ENCODE data around the gene BSG. TPM values are rescaled to one million over a fixed set of nuclear protein-coding genes. Genes with fewer than 3 reads are reported as not detected.

The BSG gene
- total and polyA plus RNA-seq, 9 of the 15 experiments (the other 6 are each of a cell fraction or from before 2014, with no cell fraction given): 4.6 to 495 (median 187) TPM

DNA sequence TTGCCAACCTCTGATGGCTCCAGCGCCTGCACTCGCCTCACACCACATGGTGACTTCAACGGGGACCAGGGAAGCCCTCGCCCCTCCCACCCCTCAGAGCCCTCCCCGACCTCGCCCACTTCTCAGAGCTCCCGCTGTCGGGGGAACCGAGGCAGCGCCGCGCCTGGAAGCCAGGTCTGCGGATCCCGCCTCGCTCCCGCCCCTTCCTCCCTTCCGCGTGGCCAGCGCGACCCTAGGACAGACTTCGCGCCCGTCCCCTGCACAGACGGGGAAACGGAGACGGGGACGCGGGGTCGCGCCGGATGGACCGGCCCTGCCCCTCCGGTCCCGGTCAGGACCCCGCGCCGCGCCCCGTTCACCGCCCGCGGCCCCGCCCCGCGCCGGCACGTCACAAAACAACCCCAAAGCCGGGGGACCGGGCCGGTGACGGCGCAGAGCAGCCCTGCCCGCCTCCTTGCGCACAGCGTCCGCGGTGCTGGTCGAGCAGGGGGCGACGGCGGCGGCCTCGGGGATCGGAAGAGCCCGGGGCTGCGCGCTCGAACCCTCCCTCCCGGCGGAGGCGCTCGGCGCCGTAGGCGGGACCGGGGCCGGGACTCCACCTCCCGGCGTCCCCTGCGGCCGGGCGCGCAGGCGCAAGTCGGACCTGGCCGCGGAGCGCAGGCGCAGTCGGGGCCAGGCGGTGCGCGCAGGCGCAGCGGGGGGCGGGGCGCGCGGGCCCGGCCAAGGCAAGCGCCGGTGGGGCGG, 41.2 kb upstream of the BSG start (continued):
- TF ChIP-seq YY1 (IDR thresholded peaks at IDR 0.05; ENCODE audit: borderline replicate concordance in 1 of 3, control insufficient read depth in 1 of 3, extremely low read depth in 1 of 3, insufficient read depth in 3 of 3, insufficient read length in 1 of 3, insufficient replicate concordance in 2 of 3, low read depth in 1 of 3, low read length in 2 of 3) (peak in 1 of 3 experiments; percentile 28), CAMTA2 (CRISPR knock-in tag; conservative IDR thresholded peaks at IDR 0.05) (0 out of 2 replicates have a peak, but pooled peaks have one; percentile 57), XRCC4 (IDR thresholded peaks at IDR 0.05; ENCODE audit: extremely low read depth, insufficient read depth, insufficient read length) (no peak), SLC30A9 (CRISPR knock-in tag; IDR thresholded peaks at IDR 0.05) (0 out of 2 replicates have a peak, but pooled peaks have one; percentile 35), MTA1 (IDR thresholded peaks at IDR 0.05; ENCODE audit: borderline replicate concordance) (no peak), SP1 (CRISPR knock-in tag; IDR thresholded peaks at IDR 0.05) (peak; percentile 39; the same call in 1 of the 2 replicates), RB1 (IDR thresholded peaks at IDR 0.05; ENCODE audit: low read depth) (no peak; the same call in 1 of the 2 replicates), ARID1B (IDR thresholded peaks at IDR 0.05) (no peak), KLF10 (CRISPR knock-in tag; IDR thresholded peaks at IDR 0.05) (no peak), ELF2 (CRISPR knock-in tag; IDR thresholded peaks at IDR 0.05) (0 out of 2 replicates have a peak, but pooled peaks have one; percentile 31), RAD21 (CRISPR knock-in tag; conservative IDR thresholded peaks at IDR 0.05 in 1 of 2, IDR thresholded peaks at IDR 0.05 in 1 of 2) (no peak), ZNF175 (CRISPR knock-in tag; IDR thresholded peaks at IDR 0.05; ENCODE audit: low read depth) (no peak), ZNF696 (CRISPR knock-in tag; conservative IDR thresholded peaks at IDR 0.05) (no peak), ZNF699 (CRISPR knock-in tag; IDR thresholded peaks at IDR 0.05; ENCODE audit: insufficient replicate concordance) (no peak), LARP7 (IDR thresholded peaks at IDR 0.05) (no peak), HNRNPK (IDR thresholded peaks at IDR 0.05; ENCODE audit: low read depth, low read length, poor library complexity, severe bottlenecking) (no peak)
- TF ChIP-seq, protein P1, sequence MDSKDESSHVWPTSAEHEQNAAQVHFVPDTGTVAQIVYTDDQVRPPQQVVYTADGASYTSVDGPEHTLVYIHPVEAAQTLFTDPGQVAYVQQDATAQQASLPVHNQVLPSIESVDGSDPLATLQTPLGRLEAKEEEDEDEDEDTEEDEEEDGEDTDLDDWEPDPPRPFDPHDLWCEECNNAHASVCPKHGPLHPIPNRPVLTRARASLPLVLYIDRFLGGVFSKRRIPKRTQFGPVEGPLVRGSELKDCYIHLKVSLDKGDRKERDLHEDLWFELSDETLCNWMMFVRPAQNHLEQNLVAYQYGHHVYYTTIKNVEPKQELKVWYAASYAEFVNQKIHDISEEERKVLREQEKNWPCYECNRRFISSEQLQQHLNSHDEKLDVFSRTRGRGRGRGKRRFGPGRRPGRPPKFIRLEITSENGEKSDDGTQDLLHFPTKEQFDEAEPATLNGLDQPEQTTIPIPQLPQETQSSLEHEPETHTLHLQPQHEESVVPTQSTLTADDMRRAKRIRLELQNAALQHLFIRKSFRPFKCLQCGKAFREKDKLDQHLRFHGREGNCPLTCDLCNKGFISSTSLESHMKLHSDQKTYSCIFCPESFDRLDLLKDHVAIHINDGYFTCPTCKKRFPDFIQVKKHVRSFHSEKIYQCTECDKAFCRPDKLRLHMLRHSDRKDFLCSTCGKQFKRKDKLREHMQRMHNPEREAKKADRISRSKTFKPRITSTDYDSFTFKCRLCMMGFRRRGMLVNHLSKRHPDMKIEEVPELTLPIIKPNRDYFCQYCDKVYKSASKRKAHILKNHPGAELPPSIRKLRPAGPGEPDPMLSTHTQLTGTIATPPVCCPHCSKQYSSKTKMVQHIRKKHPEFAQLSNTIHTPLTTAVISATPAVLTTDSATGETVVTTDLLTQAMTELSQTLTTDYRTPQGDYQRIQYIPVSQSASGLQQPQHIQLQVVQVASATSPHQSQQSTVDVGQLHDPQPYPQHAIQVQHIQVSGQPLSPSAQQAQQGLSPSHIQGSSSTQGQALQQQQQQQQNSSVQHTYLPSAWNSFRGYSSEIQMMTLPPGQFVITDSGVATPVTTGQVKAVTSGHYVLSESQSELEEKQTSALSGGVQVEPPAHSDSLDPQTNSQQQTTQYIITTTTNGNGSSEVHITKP (IDR thresholded peaks at IDR 0.05; ENCODE audit: partially characterized antibody): peak; percentile 43
- TF ChIP-seq, protein P2, sequence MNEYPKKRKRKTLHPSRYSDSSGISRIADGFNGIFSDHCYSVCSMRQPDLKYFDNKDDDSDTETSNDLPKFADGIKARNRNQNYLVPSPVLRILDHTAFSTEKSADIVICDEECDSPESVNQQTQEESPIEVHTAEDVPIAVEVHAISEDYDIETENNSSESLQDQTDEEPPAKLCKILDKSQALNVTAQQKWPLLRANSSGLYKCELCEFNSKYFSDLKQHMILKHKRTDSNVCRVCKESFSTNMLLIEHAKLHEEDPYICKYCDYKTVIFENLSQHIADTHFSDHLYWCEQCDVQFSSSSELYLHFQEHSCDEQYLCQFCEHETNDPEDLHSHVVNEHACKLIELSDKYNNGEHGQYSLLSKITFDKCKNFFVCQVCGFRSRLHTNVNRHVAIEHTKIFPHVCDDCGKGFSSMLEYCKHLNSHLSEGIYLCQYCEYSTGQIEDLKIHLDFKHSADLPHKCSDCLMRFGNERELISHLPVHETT (CRISPR knock-in tag; conservative IDR thresholded peaks at IDR 0.05 in 1 of 2, IDR thresholded peaks at IDR 0.05 in 1 of 2): peak in 1 of 2 experiments; percentile 90; a peak in 2 of 4 replicates
- TF ChIP-seq, protein P3, sequence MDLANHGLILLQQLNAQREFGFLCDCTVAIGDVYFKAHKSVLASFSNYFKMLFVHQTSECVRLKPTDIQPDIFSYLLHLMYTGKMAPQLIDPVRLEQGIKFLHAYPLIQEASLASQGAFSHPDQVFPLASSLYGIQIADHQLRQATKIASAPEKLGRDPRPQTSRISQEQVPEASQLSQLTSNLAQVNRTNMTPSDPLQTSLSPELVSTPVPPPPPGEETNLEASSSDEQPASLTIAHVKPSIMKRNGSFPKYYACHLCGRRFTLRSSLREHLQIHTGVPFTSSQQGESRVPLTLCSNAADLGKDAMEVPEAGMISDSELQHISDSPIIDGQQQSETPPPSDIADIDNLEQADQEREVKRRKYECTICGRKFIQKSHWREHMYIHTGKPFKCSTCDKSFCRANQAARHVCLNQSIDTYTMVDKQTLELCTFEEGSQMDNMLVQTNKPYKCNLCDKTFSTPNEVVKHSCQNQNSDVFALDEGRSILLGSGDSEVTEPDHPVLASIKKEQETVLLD (IDR thresholded peaks at IDR 0.05): no peak
